Smooth muscle cell (in vitro differentiated cells): ENCODE data around the gene CCNC. TPM values are rescaled to one million over a fixed set of nuclear protein-coding genes. Genes with fewer than 3 reads are reported as not detected.
A peak's percentile ranks its signal among the peaks of the same experiment; 100 is the strongest.

Experiments used
- DNase-seq: peaks from one replicate; lab custom pipeline; 2025; ENCODE audit not compliant: unreplicated experiment; lab: John Stamatoyannopoulos, UW
- H2AFZ ChIP-seq: fragments of 200-600 bp; sonication (generic); 2 replicates; pipeline ENCODE4 v1.6.0; 2016; ENCODE audit warnings: antibody characterized with exemption, low read depth, mild to moderate bottlenecking
- H3F3A ChIP-seq: fragments of 200-600 bp; sonication (generic); 2 replicates; pipeline ENCODE4 v1.6.0; 2017; ENCODE audit warnings: antibody characterized with exemption, low read depth
- H3K27ac ChIP-seq: fragments of 200-600 bp; sonication (generic); 2 replicates; pipeline ENCODE4 v1.5.1; 2016; ENCODE audit warnings: low read depth, mild to moderate bottlenecking
- H3K27me3 ChIP-seq: fragments of 200-600 bp; sonication (generic); 2 replicates; pipeline ENCODE4 v1.6.1; 2016; ENCODE audit warnings: low read depth, mild to moderate bottlenecking
- H3K36me3 ChIP-seq: fragments of 200-600 bp; sonication (generic); 2 replicates; pipeline ENCODE4 v1.5.1; 2016; ENCODE audit warnings: low read depth
- H3K4me1 ChIP-seq: fragments of 200-600 bp; sonication (generic); 2 replicates; pipeline ENCODE4 v1.5.1; 2016; ENCODE audit warnings: low read depth
- H3K4me2 ChIP-seq: fragments of 200-600 bp; sonication (generic); 2 replicates; pipeline ENCODE4 v1.6.0; 2016; ENCODE audit warnings: mild to moderate bottlenecking
- H3K4me3 ChIP-seq: fragments of 200-600 bp; sonication (generic); 2 replicates; pipeline ENCODE4 v1.5.1; 2016; ENCODE audit warnings: mild to moderate bottlenecking
- H3K79me2 ChIP-seq: fragments of 200-600 bp; sonication (generic); 2 replicates; pipeline ENCODE4 v1.6.0; 2016; ENCODE audit warnings: low read depth, mild to moderate bottlenecking
- H3K9ac ChIP-seq: fragments of 200-600 bp; sonication (generic); 2 replicates; pipeline ENCODE4 v1.6.0; 2016; ENCODE audit warnings: low read depth
- H3K9me3 ChIP-seq: fragments of 200-600 bp; sonication (generic); replicated peaks from 2 replicates; pipeline ENCODE4 v1.5.1; 2016; ENCODE audit warnings: low read depth
- H4K20me1 ChIP-seq: fragments of 200-600 bp; sonication (generic); 2 replicates; pipeline ENCODE4 v1.6.0; 2016; ENCODE audit warnings: low read depth
- CTCF ChIP-seq: fragments of 200-600 bp; sonication (generic); IDR thresholded peaks from 2 replicates; pipeline ENCODE4 v1.5.1; 2017; ENCODE audit warnings: borderline replicate concordance, mild to moderate bottlenecking, antibody characterized with exemption; ENCODE audit not compliant: insufficient read depth, poor library complexity, severe bottlenecking
- WGBS: methylation state at CpG from one replicate; pipeline ENCODE4 v1.1.7; 2016; ENCODE audit warnings: low lambda C conversion rate; 5-methylcytosine and 5-hydroxymethylcytosine counted together
- polyA plus RNA-seq: library from polyadenylated mRNA; unstranded; fragments of >200 nt; fragmentation: Nextera tagmentation; extraction: Ambion mirVana; gene quantifications from 2 replicates; pipeline ENCODE4 v1.2.1, GENCODE V29; 2016
- total RNA-seq: library from RNA; depleted of rRNA; stranded (reverse); fragments of >200 nt; gene quantifications from 2 replicates; pipeline ENCODE4 v1.2.3, GENCODE V29; 2014

Gene CCNC
- total and polyA plus RNA-seq, 2 experiments from 2014 or later: 53.8 to 67.7 TPM

GRCh38 chr6:99613705-99614429 is 45.4 kb upstream of the CCNC start:
- TF ChIP-seq CTCF: no peak
- no peak for DNase-seq
- no peak overlapping the region for H3K9ac ChIP-seq
- 1% methylated on average over 79 of the region's 82 CpGs for WGBS
- H3K9me3 ChIP-seq: no peaks in the 10 kb centered on the region
- no peaks in the 10 kb centered on the region for H3K79me2 ChIP-seq
- no peaks in the 10 kb centered on the region for H4K20me1 ChIP-seq
- no peak overlapping the region for H3K27ac ChIP-seq
- peak overlapping the region; percentile 93 for H3K4me2 ChIP-seq
- H3K36me3 ChIP-seq: no peaks in the 10 kb centered on the region
- peaks cover 100% of the 10 kb centered on the region for H3K27me3 ChIP-seq
- H2AFZ ChIP-seq: peak overlapping the region; percentile 75
- peaks cover 16% of the 10 kb centered on the region for H3K4me1 ChIP-seq
- H3K4me3 ChIP-seq: peak overlapping the region; percentile 51
- no peaks in the 10 kb centered on the region for H3F3A ChIP-seq

GRCh38 chr6:99613409-99613704 is 44.9 kb upstream of the CCNC start:
- Histone ChIP-seq H3K36me3 (no peaks in the 10 kb centered on the region), H4K20me1 (no peaks in the 10 kb centered on the region), H3K79me2 (no peaks in the 10 kb centered on the region), H3K27ac (no peak overlapping the region), H3K9me3 (no peaks in the 10 kb centered on the region), H2AFZ (peak overlapping the region; percentile 75), H3K4me2 (peak overlapping the region; percentile 93), H3K4me3 (peak overlapping the region; percentile 51), H3K9ac (no peak overlapping the region), H3F3A (no peaks in the 10 kb centered on the region), H3K27me3 (peaks cover 100% of the 10 kb centered on the region), H3K4me1 (peaks cover 16% of the 10 kb centered on the region)
- TF ChIP-seq CTCF: peak; percentile 47
- WGBS: 1% methylated on average over 27 of the region's 37 CpGs
- no peak for DNase-seq

- no peak for TF ChIP-seq CTCF
- Histone ChIP-seq H3K4me3 (peak overlapping the region; percentile 51), H3K4me2 (peak overlapping the region; percentile 93), H4K20me1 (no peaks in the 10 kb centered on the region), H3K79me2 (no peaks in the 10 kb centered on the region), H3F3A (no peaks in the 10 kb centered on the region), H2AFZ (peak overlapping the region; percentile 74), H3K4me1 (peaks cover 16% of the 10 kb centered on the region), H3K27me3 (peaks cover 100% of the 10 kb centered on the region), H3K9me3 (no peaks in the 10 kb centered on the region), H3K36me3 (no peaks in the 10 kb centered on the region), H3K27ac (no peak overlapping the region), H3K9ac (no peak overlapping the region)
- 8% methylated on average over 55 of the region's 56 CpGs for WGBS
- DNase-seq: no peak
Measured at GRCh38 chr6:99612551-99613408, 44.3 kb upstream of the CCNC start.
